ENCODE measurements around the gene RPL7A. TPM values are rescaled to one million over a fixed set of nuclear protein-coding genes. Genes with fewer than 3 reads are reported as not detected.

RPL7A gene
- total and polyA plus RNA-seq, 5 donors from 2014 or later, result 747 to 1,813 (median 1,059) TPM

GRCh38 chr9:133367778-133368177 is 19.8 kb downstream of the RPL7A start:
- no peaks in the 10 kb centered on the region for H3K27me3 ChIP-seq (ENCODE audit: control insufficient read depth, insufficient read depth, low read length)
- DNase-seq, result no peak
- H3K4me1 ChIP-seq (ENCODE audit: control insufficient read depth, insufficient read depth, low read length, poor library complexity, severe bottlenecking), result peaks cover 61% of the 10 kb centered on the region
- H3K4me3 ChIP-seq (ENCODE audit: low read depth, low read length), result no peak overlapping the region
- H3K36me3 ChIP-seq (ENCODE audit: control insufficient read depth, insufficient read depth, low read length), result peaks cover 44% of the 10 kb centered on the region
- Mint-ChIP-seq H3K36me3 (peaks cover 27% of the 10 kb centered on the region), H3K27me3 (no peaks in the 10 kb centered on the region), H3K4me1 (peaks cover 14 to 66% (median 49%) of the 10 kb centered on the region in 4 donors), H3K4me3 (no peak overlapping the region), H3K9me3 (no peaks in the 10 kb centered on the region), H3K27ac (no peak overlapping the region)
- H3K9me3 ChIP-seq (ENCODE audit: control insufficient read depth in 2 of 2, low read length in 2 of 2), result no peaks in the 10 kb centered on the region
- peak overlapping the region; percentile 95 for H3K27ac ChIP-seq (ENCODE audit: insufficient read depth, low read length, poor library complexity, severe bottlenecking)
- ATAC-seq (ENCODE audit: low read depth in 2 of 2), result no peak

- H3K36me3 ChIP-seq (ENCODE audit: control insufficient read depth, insufficient read depth, low read length), result peaks cover 41% of the 10 kb centered on the region
- Mint-ChIP-seq H3K9me3 (no peaks in the 10 kb centered on the region), H3K4me3 (peak overlapping the region; percentile 77 to 89 (median 88)), H3K27me3 (no peaks in the 10 kb centered on the region), H3K4me1 (peaks cover 14 to 72% (median 50%) of the 10 kb centered on the region in 4 donors), H3K36me3 (peaks cover 24% of the 10 kb centered on the region), H3K27ac (peak overlapping the region; percentile 92 to 98 (median 96))
- ATAC-seq (ENCODE audit: low read depth in 2 of 2) (no peak), DNase-seq (peak in 1 of 3 donors; percentile 45)
- no peaks in the 10 kb centered on the region for H3K9me3 ChIP-seq (ENCODE audit: control insufficient read depth in 2 of 2, low read length in 2 of 2)
- H3K27ac ChIP-seq (ENCODE audit: insufficient read depth, low read length, poor library complexity, severe bottlenecking), result peak overlapping the region; percentile 95
- H3K4me3 ChIP-seq (ENCODE audit: low read depth, low read length), result peak overlapping the region; percentile 81
- no peaks in the 10 kb centered on the region for H3K27me3 ChIP-seq (ENCODE audit: control insufficient read depth, insufficient read depth, low read length)
- peaks cover 66% of the 10 kb centered on the region for H3K4me1 ChIP-seq (ENCODE audit: control insufficient read depth, insufficient read depth, low read length, poor library complexity, severe bottlenecking)
Measured at GRCh38 chr9:133368249-133368881, 20.3 kb downstream of the RPL7A start.

- peak overlapping the region; percentile 81 for H3K4me3 ChIP-seq (ENCODE audit: low read depth, low read length)
- H3K27me3 Mint-ChIP-seq, result no peaks in the 10 kb centered on the region
- H3K4me1 ChIP-seq (ENCODE audit: control insufficient read depth, insufficient read depth, low read length, poor library complexity, severe bottlenecking), result peaks cover 77% of the 10 kb centered on the region
- no peak for DNase-seq
- H3K4me3 Mint-ChIP-seq, result peak overlapping the region; percentile 87 to 91 (median 88)
- H3K9me3 Mint-ChIP-seq, result peaks cover 0 to under 1% (median 0%) of the 10 kb centered on the region in 7 donors
- H3K27ac Mint-ChIP-seq, result peak overlapping the region; percentile 91 to 98 (median 96)
- ATAC-seq (ENCODE audit: low read depth in 2 of 2), result no peak
- H3K36me3 ChIP-seq (ENCODE audit: control insufficient read depth, insufficient read depth, low read length), result peaks cover 31% of the 10 kb centered on the region
- H3K36me3 Mint-ChIP-seq, result peaks cover 17% of the 10 kb centered on the region
- H3K9me3 ChIP-seq (ENCODE audit: control insufficient read depth in 2 of 2, low read length in 2 of 2), result no peaks in the 10 kb centered on the region
- H3K27me3 ChIP-seq (ENCODE audit: control insufficient read depth, insufficient read depth, low read length), result no peaks in the 10 kb centered on the region
- peak overlapping the region; percentile 95 for H3K27ac ChIP-seq (ENCODE audit: insufficient read depth, low read length, poor library complexity, severe bottlenecking)
- peaks cover 14 to 81% (median 48%) of the 10 kb centered on the region in 4 donors for H3K4me1 Mint-ChIP-seq
Measured at GRCh38 chr9:133369422-133369821, 21.4 kb downstream of the RPL7A start.

- Histone ChIP-seq H3K36me3 (ENCODE audit: control insufficient read depth, insufficient read depth, low read length) (peaks cover 28% of the 10 kb centered on the region), H3K27me3 (ENCODE audit: control insufficient read depth, insufficient read depth, low read length) (no peaks in the 10 kb centered on the region), H3K4me1 (ENCODE audit: control insufficient read depth, insufficient read depth, low read length, poor library complexity, severe bottlenecking) (peaks cover 82% of the 10 kb centered on the region), H3K9me3 (ENCODE audit: control insufficient read depth in 2 of 2, low read length in 2 of 2) (no peaks in the 10 kb centered on the region), H3K27ac (ENCODE audit: insufficient read depth, low read length, poor library complexity, severe bottlenecking) (peak overlapping the region; percentile 95), H3K4me3 (ENCODE audit: low read depth, low read length) (peak overlapping the region; percentile 81)
- H3K9me3 Mint-ChIP-seq, result peaks cover 0 to 2% (median 0%) of the 10 kb centered on the region in 7 donors
- peak overlapping the region; percentile 87 to 91 (median 88) for H3K4me3 Mint-ChIP-seq
- peaks cover 20% of the 10 kb centered on the region for H3K36me3 Mint-ChIP-seq
- no peaks in the 10 kb centered on the region for H3K27me3 Mint-ChIP-seq
- ATAC-seq (ENCODE audit: low read depth in 2 of 2) (no peak), DNase-seq (no peak)
- H3K27ac Mint-ChIP-seq, result peak overlapping the region; percentile 91 to 98 (median 96)
- peaks cover 19 to 86% (median 51%) of the 10 kb centered on the region in 4 donors for H3K4me1 Mint-ChIP-seq
Measured at GRCh38 chr9:133369933-133370332, 21.9 kb downstream of the RPL7A start.

GRCh38 chr9:133370685-133371084 is 22.7 kb downstream of the RPL7A start:
- no peaks in the 10 kb centered on the region for H3K27me3 ChIP-seq (ENCODE audit: control insufficient read depth, insufficient read depth, low read length)
- H3K4me1 ChIP-seq (ENCODE audit: control insufficient read depth, insufficient read depth, low read length, poor library complexity, severe bottlenecking), result peaks cover 87% of the 10 kb centered on the region
- H3K36me3 ChIP-seq (ENCODE audit: control insufficient read depth, insufficient read depth, low read length), result peaks cover 21% of the 10 kb centered on the region
- peak overlapping the region; percentile 91 to 98 (median 96) for H3K27ac Mint-ChIP-seq
- peak overlapping the region; percentile 81 for H3K4me3 ChIP-seq (ENCODE audit: low read depth, low read length)
- no peaks in the 10 kb centered on the region for H3K9me3 ChIP-seq (ENCODE audit: control insufficient read depth in 2 of 2, low read length in 2 of 2)
- peaks cover 20% of the 10 kb centered on the region for H3K36me3 Mint-ChIP-seq
- peak overlapping the region; percentile 87 to 91 (median 88) for H3K4me3 Mint-ChIP-seq
- H3K9me3 Mint-ChIP-seq, result peaks cover 0 to 2% (median 0%) of the 10 kb centered on the region in 7 donors
- peaks cover 20 to 88% (median 52%) of the 10 kb centered on the region in 4 donors for H3K4me1 Mint-ChIP-seq
- peak overlapping the region; percentile 95 for H3K27ac ChIP-seq (ENCODE audit: insufficient read depth, low read length, poor library complexity, severe bottlenecking)
- no peaks in the 10 kb centered on the region for H3K27me3 Mint-ChIP-seq
- peak; percentile 68 to 72 for ATAC-seq (ENCODE audit: low read depth in 2 of 2)
- peak; percentile 32 to 90 (median 66) for DNase-seq

GRCh38 chr9:133371261-133371711 is 23.3 kb downstream of the RPL7A start:
- Mint-ChIP-seq H3K4me1 (peaks cover 20 to 82% (median 50%) of the 10 kb centered on the region in 4 donors), H3K36me3 (peaks cover 14% of the 10 kb centered on the region), H3K27ac (peak overlapping the region; percentile 91 to 98 (median 96)), H3K9me3 (peaks cover 0 to 2% (median 0%) of the 10 kb centered on the region in 7 donors), H3K27me3 (no peaks in the 10 kb centered on the region), H3K4me3 (peak overlapping the region; percentile 87 to 91 (median 88))
- Histone ChIP-seq H3K27ac (ENCODE audit: insufficient read depth, low read length, poor library complexity, severe bottlenecking) (peak overlapping the region; percentile 95), H3K9me3 (ENCODE audit: control insufficient read depth in 2 of 2, low read length in 2 of 2) (no peaks in the 10 kb centered on the region), H3K4me3 (ENCODE audit: low read depth, low read length) (peak overlapping the region; percentile 81), H3K4me1 (ENCODE audit: control insufficient read depth, insufficient read depth, low read length, poor library complexity, severe bottlenecking) (peaks cover 90% of the 10 kb centered on the region), H3K27me3 (ENCODE audit: control insufficient read depth, insufficient read depth, low read length) (no peaks in the 10 kb centered on the region), H3K36me3 (ENCODE audit: control insufficient read depth, insufficient read depth, low read length) (peaks cover 15% of the 10 kb centered on the region)
- peak; percentile 51 to 78 (median 65) for DNase-seq
- ATAC-seq (ENCODE audit: low read depth in 2 of 2), result peak; percentile 48 to 49

- Mint-ChIP-seq H3K4me1 (peaks cover 20 to 81% (median 51%) of the 10 kb centered on the region in 4 donors), H3K9me3 (peaks cover 0 to 2% (median 0%) of the 10 kb centered on the region in 7 donors), H3K27ac (peak overlapping the region; percentile 91 to 98 (median 96)), H3K36me3 (peaks cover 14% of the 10 kb centered on the region), H3K27me3 (no peaks in the 10 kb centered on the region), H3K4me3 (peak overlapping the region; percentile 88 to 98 (median 90))
- no peaks in the 10 kb centered on the region for H3K27me3 ChIP-seq (ENCODE audit: control insufficient read depth, insufficient read depth, low read length)
- peaks cover 6% of the 10 kb centered on the region for H3K36me3 ChIP-seq (ENCODE audit: control insufficient read depth, insufficient read depth, low read length)
- H3K27ac ChIP-seq (ENCODE audit: insufficient read depth, low read length, poor library complexity, severe bottlenecking), result peak overlapping the region; percentile 95
- DNase-seq (no peak), ATAC-seq (ENCODE audit: low read depth in 2 of 2) (no peak)
- peaks cover 92% of the 10 kb centered on the region for H3K4me1 ChIP-seq (ENCODE audit: control insufficient read depth, insufficient read depth, low read length, poor library complexity, severe bottlenecking)
- H3K4me3 ChIP-seq (ENCODE audit: low read depth, low read length), result peak overlapping the region; percentile 81
- H3K9me3 ChIP-seq (ENCODE audit: control insufficient read depth in 2 of 2, low read length in 2 of 2), result no peaks in the 10 kb centered on the region
Measured at GRCh38 chr9:133372144-133372543, 24.1 kb downstream of the RPL7A start.
